Fibroblast of skin of left quadriceps (primary cell): ENCODE measurements around the gene HNRNPCL2.
"Not testable (repeated sequence)": the region's sequence is repeated elsewhere in the genome, so short reads cannot be mapped to it uniquely, and the experiment has no call there.

Experiments
- DNase-seq, 2 experiments: peaks; one replicate each; pipeline ENCODE4 v3.0.0-alpha.2; 2013; ENCODE audit warnings: low read depth in 2 of 2

Gene HNRNPCL2

DNA sequence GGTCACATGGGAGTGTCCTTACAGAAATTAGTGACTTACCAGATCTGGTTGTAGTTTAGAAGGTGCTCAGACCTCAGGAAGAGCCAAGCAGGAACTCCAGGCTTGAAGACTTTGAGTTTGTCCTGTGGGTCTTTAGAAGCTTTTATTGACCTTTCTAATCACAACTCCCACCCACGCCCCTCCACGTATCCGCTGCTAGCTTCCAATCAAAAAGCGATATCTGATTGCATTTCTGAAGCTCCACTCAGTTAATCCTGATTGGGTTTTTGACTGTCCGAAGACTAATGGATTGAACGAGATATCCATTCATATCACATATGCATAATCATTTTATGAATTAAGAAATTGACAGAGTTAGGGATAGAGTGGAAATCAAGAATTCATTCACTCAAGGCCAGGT, at the start of gene HNRNPCL2:
Gene HNRNPCL2 (minus strand): TSS at position 101 of the 400 bp plus-strand sequence. CDS start 454 bp downstream, outside the sequence.
- not testable (repeated sequence) for DNase-seq

DNA sequence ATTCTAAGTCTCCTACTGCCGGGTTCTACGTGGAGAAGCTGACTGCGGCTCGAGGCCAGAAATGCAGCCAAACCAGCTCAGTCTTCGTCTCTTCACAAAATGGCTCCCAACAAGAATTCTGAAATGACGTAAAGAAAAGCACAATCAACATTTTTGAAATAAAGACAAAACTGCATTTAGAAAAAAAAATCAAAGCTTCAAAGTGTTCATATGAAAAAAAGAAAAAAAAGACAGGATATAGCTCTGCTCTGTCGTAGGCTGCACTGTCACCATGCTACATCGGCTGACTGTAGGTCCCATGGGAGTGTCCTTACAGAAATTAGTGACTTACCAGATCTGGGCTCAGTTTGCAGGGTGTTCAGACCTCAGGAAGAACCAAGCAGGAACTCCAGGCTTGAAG, 48.9 kb upstream of the HNRNPCL2 start, which contains the start of gene HNRNPCL4:
Gene HNRNPCL4 (minus strand): TSS at position 101 of the 400 bp plus-strand sequence. CDS start 164 bp downstream, outside the sequence.
- not testable (repeated sequence) for DNase-seq

DNA sequence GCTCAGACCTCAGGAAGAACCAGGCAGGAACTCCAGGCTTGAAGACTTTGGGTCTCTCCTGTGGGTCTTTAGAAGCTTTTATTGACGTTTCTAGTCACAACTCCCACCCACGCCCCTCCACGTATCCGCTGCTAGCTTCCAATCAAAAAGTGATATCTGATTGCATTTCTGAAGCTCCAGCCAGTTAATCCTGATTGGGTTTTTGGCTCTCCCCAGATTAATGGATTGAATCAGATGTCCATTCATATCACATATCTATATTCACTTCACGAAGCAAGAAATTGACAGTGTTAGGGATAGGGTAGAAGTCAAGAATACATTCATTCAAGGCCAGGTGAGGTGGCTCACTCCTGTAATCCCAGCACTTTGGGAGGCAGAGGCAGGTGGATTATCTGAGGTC, 39.3 kb upstream of the HNRNPCL2 start, which contains the start of gene PRAMEF26:
Gene PRAMEF26 (minus strand): TSS at position 101 of the 400 bp plus-strand sequence. CDS start 2,914 bp downstream, outside the sequence.
- DNase-seq, result not testable (repeated sequence)

DNA sequence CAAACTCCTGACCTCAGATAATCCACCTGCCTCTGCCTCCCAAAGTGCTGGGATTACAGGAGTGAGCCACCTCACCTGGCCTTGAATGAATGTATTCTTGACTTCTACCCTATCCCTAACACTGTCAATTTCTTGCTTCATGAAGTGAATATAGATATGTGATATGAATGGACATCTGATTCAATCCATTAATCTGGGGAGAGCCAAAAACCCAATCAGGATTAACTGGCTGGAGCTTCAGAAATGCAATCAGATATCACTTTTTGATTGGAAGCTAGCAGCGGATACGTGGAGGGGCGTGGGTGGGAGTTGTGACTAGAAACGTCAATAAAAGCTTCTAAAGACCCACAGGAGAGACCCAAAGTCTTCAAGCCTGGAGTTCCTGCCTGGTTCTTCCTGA, 46.2 kb downstream of the HNRNPCL2 start, which contains the start of gene PRAMEF25:
Gene PRAMEF25 (plus strand): TSS at position 301 of the 400 bp plus-strand sequence. CDS start 2,920 bp downstream, outside the sequence.
- not testable (repeated sequence) for DNase-seq
